Muscle layer of colon (tissue), 2 donors: Measurements from ENCODE around the gene ADAMTS2.

ENCODE experiments used
- H3K27ac ChIP-seq: one replicate; pipeline ENCODE4 v1.7.0; 2013; ENCODE audit warnings: low read depth, mild to moderate bottlenecking, low read length, moderate library complexity
- H3K27me3 ChIP-seq, 2 donors: one replicate each; pipeline ENCODE4 v1.7.0; 2013; ENCODE audit warnings: low read length in 2 of 2, mild to moderate bottlenecking in 2 of 2; ENCODE audit not compliant: insufficient read depth in 2 of 2, control insufficient read depth in 1 of 2
- H3K36me3 ChIP-seq: one replicate; pipeline ENCODE4 v1.7.0; 2013; ENCODE audit warnings: mild to moderate bottlenecking, low read length; ENCODE audit not compliant: insufficient read depth
- H3K4me1 ChIP-seq: one replicate; pipeline ENCODE4 v1.7.0; 2013; ENCODE audit warnings: mild to moderate bottlenecking, low read length; ENCODE audit not compliant: insufficient read depth
- H3K4me3 ChIP-seq, 2 donors: one replicate each; pipeline ENCODE4 v1.7.0; 2013; ENCODE audit warnings: low read length in 2 of 2, low read depth in 1 of 2, mild to moderate bottlenecking in 1 of 2, moderate library complexity in 1 of 2
- H3K9ac ChIP-seq: one replicate; pipeline ENCODE4 v1.7.0; 2013; ENCODE audit warnings: low read length
- H3K9me3 ChIP-seq: one replicate; pipeline ENCODE4 v1.7.0; 2013; ENCODE audit warnings: mild to moderate bottlenecking, low read length
- donor health status: abdominal sarcoma.
- donor health status: Adenocarcinoma of cecum.

ADAMTS2 gene

DNA sequence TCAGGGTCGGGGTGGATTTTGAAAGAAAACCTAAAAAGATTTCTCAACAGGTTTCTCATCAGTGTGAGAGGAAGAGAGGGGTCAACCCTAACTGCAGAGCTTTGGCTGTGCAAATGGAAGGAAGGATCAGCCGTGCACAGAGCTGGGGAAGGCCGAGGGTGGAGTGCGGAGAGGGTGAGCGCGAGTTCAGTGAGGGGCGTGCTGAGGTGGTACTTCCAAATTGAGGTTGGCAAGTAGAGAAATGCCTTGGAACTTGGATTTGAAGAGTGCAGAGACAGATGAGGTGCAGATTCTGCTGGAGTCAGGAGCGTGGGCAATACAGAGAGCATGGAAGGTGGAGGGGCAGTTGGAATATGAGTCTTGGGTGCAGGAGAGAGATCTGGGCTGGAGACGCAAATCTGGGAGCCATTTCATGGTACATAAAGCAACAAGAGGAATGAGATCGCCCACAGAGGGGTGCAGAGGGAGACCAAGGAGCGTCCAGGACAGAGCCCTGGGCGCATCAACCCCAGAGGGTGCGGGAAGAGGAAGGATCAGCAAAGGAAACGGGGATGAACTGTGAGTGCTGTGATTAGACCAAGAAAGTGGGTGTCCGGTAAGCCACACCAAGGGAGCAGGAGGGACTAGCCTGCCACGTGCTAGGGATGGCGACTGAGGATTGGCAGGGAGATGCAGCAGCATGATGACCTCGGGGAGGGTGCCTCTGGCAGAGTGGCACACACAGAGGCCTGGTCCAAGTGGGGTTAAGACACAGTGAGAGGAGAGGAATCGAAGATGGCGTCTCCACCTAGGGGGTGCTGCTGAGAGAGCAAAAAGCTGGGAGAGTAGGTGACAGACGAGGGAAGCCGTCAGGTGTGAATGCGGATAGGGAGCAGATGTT is 105.8 kb downstream of the ADAMTS2 start:
- Histone ChIP-seq H3K27ac (no peak overlapping the region), H3K27me3 (no peaks in the 10 kb centered on the region), H3K9me3 (no peaks in the 10 kb centered on the region), H3K9ac (no peak overlapping the region), H3K4me1 (peaks cover 11% of the 10 kb centered on the region), H3K4me3 (no peak overlapping the region), H3K36me3 (no peaks in the 10 kb centered on the region)

DNA sequence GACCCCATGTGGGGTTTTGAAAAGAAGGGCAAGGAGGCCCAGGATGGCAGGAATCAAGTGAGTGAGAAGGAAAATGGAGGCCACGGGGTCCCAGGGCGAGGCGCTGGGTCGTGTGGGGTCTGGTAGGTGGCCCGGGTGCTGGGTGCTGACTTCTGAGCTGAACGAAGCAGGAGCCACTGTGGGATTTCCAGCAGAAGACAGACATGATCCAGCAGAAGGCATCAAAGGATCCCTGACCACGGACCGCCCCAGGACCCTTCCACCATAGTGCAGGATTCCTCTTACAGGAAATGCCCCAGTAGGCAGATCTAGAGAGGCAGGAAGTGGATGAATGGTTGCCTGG is 106.7 kb downstream of the ADAMTS2 start:
- no peak overlapping the region for H3K9ac ChIP-seq
- H3K4me3 ChIP-seq: no peak overlapping the region
- no peaks in the 10 kb centered on the region for H3K27me3 ChIP-seq
- no peaks in the 10 kb centered on the region for H3K36me3 ChIP-seq
- H3K27ac ChIP-seq: no peak overlapping the region
- H3K4me1 ChIP-seq: peaks cover 8% of the 10 kb centered on the region
- H3K9me3 ChIP-seq: no peaks in the 10 kb centered on the region

DNA sequence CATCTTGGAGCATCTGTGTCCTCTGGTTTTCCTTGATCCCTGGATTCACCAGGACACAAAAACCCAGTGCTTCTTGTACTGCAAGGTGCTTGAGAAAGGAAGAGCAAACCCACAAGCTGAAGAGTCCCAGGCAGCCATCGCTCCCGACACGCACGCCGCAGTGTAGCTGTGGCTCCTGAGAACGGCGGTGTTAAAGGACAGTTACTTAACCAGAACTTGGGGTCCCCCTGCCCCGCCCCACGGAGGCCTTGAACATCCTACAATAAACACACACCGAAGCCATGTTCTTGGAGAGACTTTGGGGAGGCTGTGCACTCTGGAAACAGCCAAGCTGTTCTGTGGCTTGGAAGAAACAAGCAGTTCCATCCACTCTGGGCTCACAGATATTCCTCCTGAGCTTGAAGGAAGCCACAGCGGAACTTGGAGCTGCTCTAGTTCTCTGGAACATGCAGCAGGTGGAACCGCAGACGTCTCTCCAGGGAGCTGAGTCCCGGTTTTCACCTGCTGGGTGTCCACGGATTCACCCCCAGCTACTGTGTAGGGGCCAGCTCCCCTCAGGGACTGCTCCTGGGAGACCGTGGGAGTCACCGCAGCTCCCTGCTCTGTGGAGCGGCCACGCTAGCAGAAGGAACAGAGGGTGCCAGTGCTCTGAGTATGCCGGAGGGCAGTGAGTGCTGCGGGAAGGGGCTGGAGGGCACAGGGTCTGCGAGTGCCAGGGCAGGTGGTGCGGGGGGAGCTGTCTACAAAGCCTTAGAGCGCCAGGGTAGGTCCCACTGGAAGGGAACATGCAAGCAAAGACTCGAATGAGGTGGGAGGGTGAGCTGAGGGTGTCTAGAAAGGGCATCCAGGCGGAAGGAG is 107.3 kb downstream of the ADAMTS2 start:
- H3K9ac ChIP-seq: no peak overlapping the region

DNA sequence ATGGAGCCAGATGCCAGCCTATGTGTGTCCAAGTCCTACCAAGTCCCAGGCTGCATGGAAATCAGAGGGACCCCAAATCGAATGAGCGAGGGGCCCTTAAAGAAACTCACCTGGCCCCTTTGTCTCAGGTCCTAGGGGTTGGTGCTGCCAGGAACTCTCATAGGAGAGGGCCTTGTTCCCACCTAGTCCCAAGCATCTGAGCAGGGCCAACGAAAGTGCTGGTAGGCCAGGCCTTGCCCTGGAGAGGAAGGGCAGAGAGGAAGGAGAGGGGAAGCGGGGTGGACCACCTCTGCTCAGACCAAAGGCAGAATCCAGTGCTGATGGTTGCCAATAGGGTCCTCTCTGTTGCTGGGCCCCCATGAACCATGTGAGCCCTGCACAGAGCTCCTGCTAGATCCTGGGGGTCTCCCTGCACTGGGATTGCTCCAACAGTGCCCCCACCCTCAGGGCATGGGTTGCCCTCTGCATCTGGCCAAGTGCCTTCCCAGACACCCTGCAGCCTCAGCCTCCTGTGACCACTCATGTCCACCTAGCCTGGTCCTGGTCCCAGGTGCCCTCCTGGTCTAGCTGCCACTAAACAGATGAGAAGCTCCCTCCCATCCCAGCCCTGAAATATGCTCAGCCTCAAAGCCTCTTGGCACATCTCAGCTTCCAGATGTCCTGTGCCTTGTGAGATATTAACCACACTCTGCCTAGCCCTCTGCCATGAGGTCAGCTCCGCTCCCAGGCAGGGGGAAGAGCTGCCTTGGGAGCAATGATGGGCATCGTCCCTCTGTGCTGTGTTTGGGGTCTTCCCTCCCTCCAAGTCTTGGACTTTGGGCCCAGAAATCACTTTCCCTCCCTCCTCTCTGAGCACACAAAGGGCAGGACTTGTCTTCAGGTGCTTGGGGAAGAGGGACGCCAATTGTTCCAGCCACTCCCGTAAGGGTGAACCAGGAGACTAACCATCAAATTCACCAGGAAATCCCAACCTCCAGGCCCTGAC is 109.6 kb downstream of the ADAMTS2 start:
- H3K4me3 ChIP-seq: no peak overlapping the region
- H3K36me3 ChIP-seq: no peaks in the 10 kb centered on the region
- H3K4me1 ChIP-seq: no peaks in the 10 kb centered on the region
- no peaks in the 10 kb centered on the region for H3K27me3 ChIP-seq
- no peaks in the 10 kb centered on the region for H3K9me3 ChIP-seq
- H3K9ac ChIP-seq: no peak overlapping the region
- no peak overlapping the region for H3K27ac ChIP-seq

More for the DNA sequence above, 107.3 kb downstream of the ADAMTS2 start:
- no peak overlapping the region for H3K27ac ChIP-seq
- no peaks in the 10 kb centered on the region for H3K27me3 ChIP-seq
- peaks cover 2% of the 10 kb centered on the region for H3K4me1 ChIP-seq
- H3K9me3 ChIP-seq: no peaks in the 10 kb centered on the region
- no peak overlapping the region for H3K4me3 ChIP-seq
- no peaks in the 10 kb centered on the region for H3K36me3 ChIP-seq

DNA sequence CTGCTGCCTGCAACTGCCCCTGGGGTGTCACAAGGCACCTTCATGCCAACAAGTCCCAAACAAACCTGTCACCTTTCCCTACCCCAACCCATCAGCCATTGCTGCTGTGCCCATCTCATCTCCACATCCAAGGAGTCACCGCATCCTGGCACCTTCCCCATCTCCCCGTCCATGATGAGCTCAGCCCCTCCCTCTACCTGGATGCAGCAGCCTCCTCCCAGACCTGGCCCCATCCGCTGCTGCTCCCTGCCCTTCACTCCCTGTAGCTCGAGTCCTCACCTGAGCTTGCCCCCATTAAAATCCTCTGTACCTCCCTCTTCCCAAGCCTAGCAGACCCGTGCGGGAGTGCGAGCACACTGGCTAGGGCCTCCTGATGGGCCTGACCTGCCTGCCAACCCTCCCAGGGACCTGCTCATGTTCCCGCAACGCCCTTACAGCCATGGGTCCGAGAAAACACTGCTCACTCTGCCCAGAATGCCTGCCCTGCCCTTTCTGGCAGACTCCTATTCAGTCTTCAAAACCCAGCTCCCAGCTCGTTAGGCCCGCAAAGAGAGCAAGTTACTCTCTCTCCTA is 110.6 kb downstream of the ADAMTS2 start:
- no peaks in the 10 kb centered on the region for H3K36me3 ChIP-seq
- no peaks in the 10 kb centered on the region for H3K27me3 ChIP-seq
- no peak overlapping the region for H3K27ac ChIP-seq
- no peaks in the 10 kb centered on the region for H3K9me3 ChIP-seq
- no peaks in the 10 kb centered on the region for H3K4me1 ChIP-seq
- H3K9ac ChIP-seq: no peak overlapping the region
- no peak overlapping the region for H3K4me3 ChIP-seq

DNA sequence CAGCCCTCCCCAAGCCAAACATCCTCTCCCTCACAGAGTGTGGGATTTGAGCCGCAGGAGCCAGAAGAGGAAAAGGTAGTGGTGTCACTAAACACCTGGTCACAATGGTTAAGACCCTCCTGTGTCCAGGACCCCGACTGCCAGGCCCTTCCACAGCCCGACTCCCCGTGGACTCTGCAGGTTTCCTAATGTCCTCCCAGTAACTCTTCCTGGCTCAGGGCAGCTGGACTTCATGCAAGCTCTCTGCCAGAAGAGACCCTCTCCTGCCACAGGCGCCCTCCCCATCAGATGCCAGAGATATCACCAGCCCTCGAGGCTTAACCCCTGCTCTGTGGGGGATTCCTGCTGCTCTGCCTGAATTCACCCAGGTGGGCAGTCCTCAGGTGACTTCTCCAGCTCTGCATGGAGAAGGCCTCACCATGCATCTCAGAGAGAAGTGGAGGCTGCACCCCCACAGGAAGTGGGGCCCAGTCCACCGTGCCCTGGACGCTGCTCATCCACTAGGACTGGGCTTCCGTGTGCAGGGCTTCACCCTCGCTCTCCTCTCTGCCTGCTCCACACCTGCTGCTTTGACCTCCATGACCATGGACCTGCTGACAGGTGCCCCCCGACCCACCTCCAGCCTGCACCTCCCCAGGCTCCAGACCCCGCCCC is 111.2 kb downstream of the ADAMTS2 start:
- H3K27ac ChIP-seq: no peak overlapping the region
- no peaks in the 10 kb centered on the region for H3K36me3 ChIP-seq
- H3K9ac ChIP-seq: no peak overlapping the region
- H3K4me3 ChIP-seq: no peak overlapping the region
- H3K4me1 ChIP-seq: no peaks in the 10 kb centered on the region
- H3K9me3 ChIP-seq: no peaks in the 10 kb centered on the region
- no peaks in the 10 kb centered on the region for H3K27me3 ChIP-seq

DNA sequence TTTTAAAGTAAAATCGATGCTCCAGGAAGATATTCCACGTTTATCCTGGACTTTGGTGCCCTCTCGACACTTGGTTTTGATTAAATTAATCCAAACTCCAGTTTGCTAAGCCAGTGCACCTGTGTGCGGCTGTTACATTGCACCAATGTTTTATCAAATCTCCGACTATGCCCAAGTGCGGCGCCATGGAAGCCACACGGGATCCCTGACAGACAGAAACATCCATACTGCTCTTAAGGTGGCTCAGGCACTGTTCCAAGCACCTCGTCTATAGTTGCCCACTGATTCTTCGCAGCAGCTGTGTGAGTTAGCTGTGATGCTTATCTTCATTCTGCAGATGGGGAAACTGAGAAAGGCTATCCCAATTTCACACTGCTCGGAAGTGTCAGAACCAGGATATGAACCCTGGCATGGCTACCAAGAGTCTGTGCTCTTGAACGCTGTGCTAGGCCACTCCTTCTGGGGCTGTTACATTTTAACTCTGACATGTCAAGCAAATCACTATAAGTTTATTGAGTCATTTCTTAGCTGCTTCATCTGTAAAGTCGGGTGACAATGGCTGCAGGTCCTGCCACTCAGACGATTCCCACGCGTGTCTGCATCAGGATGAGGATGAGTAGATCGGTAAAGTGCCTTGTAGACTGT is 113.0 kb downstream of the ADAMTS2 start:
- no peaks in the 10 kb centered on the region for H3K36me3 ChIP-seq

DNA sequence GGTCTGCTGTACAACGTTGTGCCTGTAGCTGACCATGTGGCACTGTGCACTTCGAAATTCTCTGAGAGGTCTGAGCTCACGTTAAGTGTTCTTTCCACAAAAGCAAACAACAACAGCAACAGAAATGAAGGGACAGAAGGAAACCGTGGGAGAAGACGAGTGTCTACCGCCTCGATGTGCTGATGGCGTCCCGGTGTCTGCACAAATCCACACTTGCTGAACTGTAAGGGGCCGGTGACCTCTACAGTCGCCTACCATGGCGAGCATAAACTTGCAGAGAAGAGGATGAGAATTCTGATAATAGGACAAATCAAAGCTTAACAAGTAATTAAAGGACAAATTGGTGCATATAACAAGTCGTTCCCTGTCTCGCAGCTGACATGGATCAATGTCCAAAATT is 114.0 kb downstream of the ADAMTS2 start:
- Histone ChIP-seq H3K27ac (no peak overlapping the region), H3K4me3 (no peak overlapping the region), H3K9me3 (no peaks in the 10 kb centered on the region), H3K27me3 (no peaks in the 10 kb centered on the region), H3K4me1 (no peaks in the 10 kb centered on the region), H3K9ac (no peak overlapping the region), H3K36me3 (no peaks in the 10 kb centered on the region)

More for the DNA sequence above, 113.0 kb downstream of the ADAMTS2 start:
- Histone ChIP-seq H3K9ac (no peak overlapping the region), H3K9me3 (no peaks in the 10 kb centered on the region), H3K27me3 (no peaks in the 10 kb centered on the region), H3K4me3 (no peak overlapping the region), H3K4me1 (no peaks in the 10 kb centered on the region), H3K27ac (no peak overlapping the region)

DNA sequence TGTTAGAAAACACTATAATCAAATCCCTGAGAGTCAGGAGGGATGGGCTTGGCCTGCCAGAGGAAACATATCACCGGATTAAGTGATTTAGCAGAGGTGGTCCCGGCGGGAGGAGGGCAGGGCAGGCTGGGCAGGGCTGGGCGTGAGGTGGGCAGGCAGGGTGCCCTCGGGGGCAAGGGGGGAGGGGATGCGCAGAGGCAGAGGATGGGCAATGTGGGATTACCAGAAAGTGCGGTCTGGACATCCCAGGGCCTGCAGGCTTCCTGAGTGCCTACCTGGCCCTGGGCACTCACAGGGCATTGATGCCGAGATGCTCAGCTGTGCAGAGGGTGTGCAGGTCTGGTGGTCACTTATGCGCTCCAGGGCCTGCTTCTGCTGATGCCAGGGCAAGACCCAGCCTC is 115.2 kb downstream of the ADAMTS2 start:
- H3K27ac ChIP-seq: no peak overlapping the region
- H3K4me3 ChIP-seq: no peak overlapping the region
- H3K36me3 ChIP-seq: no peaks in the 10 kb centered on the region
- no peaks in the 10 kb centered on the region for H3K4me1 ChIP-seq
- no peaks in the 10 kb centered on the region for H3K9me3 ChIP-seq
- no peaks in the 10 kb centered on the region for H3K27me3 ChIP-seq
- H3K9ac ChIP-seq: no peak overlapping the region

DNA sequence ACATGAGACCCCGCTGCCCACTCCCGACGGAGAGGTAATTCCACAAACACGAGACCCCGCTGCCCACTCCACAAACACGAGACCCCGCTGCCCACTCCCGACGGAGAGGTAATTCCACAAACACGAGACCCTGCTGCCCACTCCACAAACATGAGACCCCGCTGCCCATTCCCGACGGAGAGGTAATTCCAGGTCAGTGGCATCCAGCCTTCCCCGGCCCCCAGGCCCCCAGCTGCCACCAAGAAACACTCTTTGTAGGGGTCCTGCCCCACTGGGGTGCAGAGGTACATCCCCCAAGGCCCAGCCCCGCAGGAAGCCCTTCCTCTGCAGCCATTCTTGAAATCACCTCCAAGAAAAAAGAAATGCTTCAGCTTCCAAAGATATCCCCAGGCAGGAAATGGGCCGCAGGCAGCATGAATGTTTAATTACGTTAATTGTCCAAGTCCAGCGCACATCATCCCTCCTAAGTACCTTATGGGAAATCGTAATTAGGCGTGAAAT is 115.9 kb downstream of the ADAMTS2 start:
- Histone ChIP-seq H3K9ac (no peak overlapping the region), H3K36me3 (no peaks in the 10 kb centered on the region), H3K27me3 (no peaks in the 10 kb centered on the region), H3K4me1 (no peaks in the 10 kb centered on the region), H3K4me3 (no peak overlapping the region), H3K9me3 (no peaks in the 10 kb centered on the region), H3K27ac (no peak overlapping the region)
